Retinal pigment epithelial cell (primary cell): ENCODE data around the gene NRP2.

ENCODE experiments used
- DNase-seq: peaks from one replicate; pipeline ENCODE4 v3.0.0-alpha.2; 2010; ENCODE audit warnings: low read depth
- H3K4me3 ChIP-seq: 2 replicates; pipeline ENCODE4 v1.5.1; 2011; ENCODE audit warnings: mild to moderate bottlenecking, low read length, control low read depth, moderate library complexity
- CTCF ChIP-seq: conservative IDR thresholded peaks from 2 replicates; pipeline ENCODE4 v1.5.1; 2011; ENCODE audit warnings: low read depth, low read length, control low read depth, inconsistent platforms

Gene NRP2

GRCh38 chr2:205822579-205822978, 140.3 kb downstream of the NRP2 start:
- no peak for TF ChIP-seq CTCF
- no peak overlapping the region for H3K4me3 ChIP-seq
- no peak for DNase-seq

GRCh38 chr2:205827809-205828365, 145.6 kb downstream of the NRP2 start:
- H3K4me3 ChIP-seq: no peak overlapping the region
- no peak for DNase-seq
- no peak for TF ChIP-seq CTCF

- DNase-seq: no peak
- no peak for TF ChIP-seq CTCF
Observed at GRCh38 chr2:205833864-205834263, 151.6 kb downstream of the NRP2 start.

GRCh38 chr2:205834796-205835195, 152.5 kb downstream of the NRP2 start:
- TF ChIP-seq CTCF: no peak
- H3K4me3 ChIP-seq: no peak overlapping the region
- DNase-seq: no peak

More at GRCh38 chr2:205833864-205834263, 151.6 kb downstream of the NRP2 start:
- H3K4me3 ChIP-seq: no peak overlapping the region

- DNase-seq: no peak
- no peak overlapping the region for H3K4me3 ChIP-seq
Observed at GRCh38 chr2:205835251-205835791, 153.0 kb downstream of the NRP2 start.

GRCh38 chr2:205835923-205836322, 153.6 kb downstream of the NRP2 start:
- no peak for DNase-seq
- no peak for TF ChIP-seq CTCF
- H3K4me3 ChIP-seq: no peak overlapping the region

More at GRCh38 chr2:205835251-205835791, 153.0 kb downstream of the NRP2 start:
- no peak for TF ChIP-seq CTCF

- TF ChIP-seq CTCF: no peak
- no peak overlapping the region for H3K4me3 ChIP-seq
- no peak for DNase-seq
Observed at GRCh38 chr2:205836477-205837221, 154.3 kb downstream of the NRP2 start.
